ENCODE measurements around the gene CCL24. TPM values are rescaled to one million over a fixed set of nuclear protein-coding genes. Genes with fewer than 3 reads are reported as not detected.

Gene CCL24
- total RNA-seq, 1 donor from 2014 or later, result not detected

DNA sequence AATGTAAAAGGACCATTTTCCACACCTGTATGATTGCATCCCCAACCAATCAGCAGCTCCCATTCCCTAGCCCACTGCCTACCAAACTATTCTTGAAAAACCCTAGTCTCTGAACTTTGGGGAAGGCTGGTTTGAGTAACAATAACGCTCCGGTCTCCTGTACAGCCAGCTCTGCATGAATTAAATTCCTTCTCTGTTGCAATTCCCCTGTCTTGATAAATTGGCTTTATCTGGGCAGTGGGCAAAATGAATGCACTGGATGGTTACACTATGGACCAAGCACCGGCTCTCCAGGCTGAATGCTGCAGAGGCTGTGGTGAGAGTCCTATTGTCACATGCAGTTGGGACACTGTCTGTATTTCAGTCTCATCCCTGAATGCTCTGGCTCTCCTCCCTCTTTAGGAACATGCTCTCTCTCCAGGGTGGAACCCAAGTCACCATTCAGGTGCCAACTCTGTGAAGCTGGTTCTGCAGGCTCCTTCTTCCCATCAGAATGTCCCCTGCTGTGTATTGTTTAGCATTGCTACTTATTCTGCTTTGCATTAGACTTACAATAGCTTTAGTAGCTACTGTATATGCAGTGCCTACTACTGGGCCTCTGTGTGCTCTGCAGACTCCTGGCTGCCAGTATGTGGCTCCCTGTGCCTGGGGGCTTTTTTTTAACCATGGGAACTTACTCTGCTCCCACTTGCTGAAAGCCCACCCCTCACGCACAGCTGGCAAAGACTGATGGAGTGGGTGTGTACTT lies 6.9 kb downstream of the CCL24 start:
- Mint-ChIP-seq H3K4me3 (ENCODE audit: unreplicated experiment) (no peak overlapping the region), H3K9me3 (ENCODE audit: unreplicated experiment) (peaks cover 7% of the 10 kb centered on the region), H3K27ac (ENCODE audit: unreplicated experiment) (no peak overlapping the region), H3K27me3 (ENCODE audit: low read depth, unreplicated experiment) (peaks cover 4% of the 10 kb centered on the region), H3K4me1 (ENCODE audit: low read depth, unreplicated experiment) (no peaks in the 10 kb centered on the region), H3K36me3 (ENCODE audit: low read depth, unreplicated experiment) (no peaks in the 10 kb centered on the region)
- FAIRE-seq, result no peak
- no peak for DNase-seq (ENCODE audit: low read depth)
- Histone ChIP-seq H3K4me1 (ENCODE audit: insufficient read depth, low read length) (no peaks in the 10 kb centered on the region), H3K9ac (ENCODE audit: low read length) (no peak overlapping the region), H2AFZ (ENCODE audit: low read depth, low read length) (no peak overlapping the region), H3K36me3 (ENCODE audit: insufficient read depth, low read length) (no peaks in the 10 kb centered on the region), H3K79me2 (ENCODE audit: insufficient read depth, low read length) (no peaks in the 10 kb centered on the region), H4K20me1 (ENCODE audit: insufficient read depth, low read length) (no peaks in the 10 kb centered on the region), H3K9me3 (ENCODE audit: insufficient read depth, low read depth, low read length) (peaks cover 9% of the 10 kb centered on the region), H3K27me3 (ENCODE audit: insufficient read depth, low read length) (peaks cover 2% of the 10 kb centered on the region), H3K4me3 (ENCODE audit: insufficient read depth, low read depth, low read length) (no peak overlapping the region), H3K27ac (ENCODE audit: low read depth, low read length) (no peak overlapping the region), H3K4me2 (ENCODE audit: low read length) (no peak overlapping the region)
- no peak for TF ChIP-seq EZH2 (IDR thresholded peaks at IDR 0.05; ENCODE audit: insufficient read depth, low read length)
- TF ChIP-seq, protein P1, sequence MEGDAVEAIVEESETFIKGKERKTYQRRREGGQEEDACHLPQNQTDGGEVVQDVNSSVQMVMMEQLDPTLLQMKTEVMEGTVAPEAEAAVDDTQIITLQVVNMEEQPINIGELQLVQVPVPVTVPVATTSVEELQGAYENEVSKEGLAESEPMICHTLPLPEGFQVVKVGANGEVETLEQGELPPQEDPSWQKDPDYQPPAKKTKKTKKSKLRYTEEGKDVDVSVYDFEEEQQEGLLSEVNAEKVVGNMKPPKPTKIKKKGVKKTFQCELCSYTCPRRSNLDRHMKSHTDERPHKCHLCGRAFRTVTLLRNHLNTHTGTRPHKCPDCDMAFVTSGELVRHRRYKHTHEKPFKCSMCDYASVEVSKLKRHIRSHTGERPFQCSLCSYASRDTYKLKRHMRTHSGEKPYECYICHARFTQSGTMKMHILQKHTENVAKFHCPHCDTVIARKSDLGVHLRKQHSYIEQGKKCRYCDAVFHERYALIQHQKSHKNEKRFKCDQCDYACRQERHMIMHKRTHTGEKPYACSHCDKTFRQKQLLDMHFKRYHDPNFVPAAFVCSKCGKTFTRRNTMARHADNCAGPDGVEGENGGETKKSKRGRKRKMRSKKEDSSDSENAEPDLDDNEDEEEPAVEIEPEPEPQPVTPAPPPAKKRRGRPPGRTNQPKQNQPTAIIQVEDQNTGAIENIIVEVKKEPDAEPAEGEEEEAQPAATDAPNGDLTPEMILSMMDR (IDR thresholded peaks at IDR 0.05; ENCODE audit: insufficient read depth, low read depth, low read length), result no peak

DNA sequence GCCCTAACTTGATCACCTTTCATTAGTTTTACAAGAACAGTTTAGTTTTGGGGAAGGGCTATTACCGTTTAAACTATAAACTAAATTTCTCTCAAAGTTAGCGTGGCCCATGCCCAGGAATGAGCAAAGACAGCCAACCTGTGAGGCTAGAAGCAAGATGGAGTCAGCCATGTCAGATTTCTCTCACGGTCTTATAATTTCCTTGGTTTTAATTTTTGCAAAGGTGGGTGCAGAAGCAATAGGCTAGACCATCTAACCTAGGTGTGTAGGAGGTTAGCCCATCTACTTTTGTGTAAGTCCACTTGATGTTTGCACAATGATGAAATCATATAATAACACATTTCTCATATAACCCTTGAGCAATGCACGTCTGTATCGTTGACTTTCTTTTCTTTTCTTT lies 8.9 kb downstream of the CCL24 start:
- Histone ChIP-seq H3K27ac (ENCODE audit: low read depth, low read length) (no peak overlapping the region), H3K36me3 (ENCODE audit: insufficient read depth, low read length) (no peaks in the 10 kb centered on the region), H3K9ac (ENCODE audit: low read length) (no peak overlapping the region), H3K4me2 (ENCODE audit: low read length) (no peak overlapping the region), H3K27me3 (ENCODE audit: insufficient read depth, low read length) (peaks cover 2% of the 10 kb centered on the region), H3K4me3 (ENCODE audit: insufficient read depth, low read depth, low read length) (no peak overlapping the region), H3K79me2 (ENCODE audit: insufficient read depth, low read length) (no peaks in the 10 kb centered on the region), H2AFZ (ENCODE audit: low read depth, low read length) (no peak overlapping the region), H3K4me1 (ENCODE audit: insufficient read depth, low read length) (no peaks in the 10 kb centered on the region), H3K9me3 (ENCODE audit: insufficient read depth, low read depth, low read length) (peaks cover 9% of the 10 kb centered on the region), H4K20me1 (ENCODE audit: insufficient read depth, low read length) (no peaks in the 10 kb centered on the region)
- Mint-ChIP-seq H3K27me3 (ENCODE audit: low read depth, unreplicated experiment) (peaks cover 4% of the 10 kb centered on the region), H3K4me1 (ENCODE audit: low read depth, unreplicated experiment) (no peaks in the 10 kb centered on the region), H3K9me3 (ENCODE audit: unreplicated experiment) (peaks cover 7% of the 10 kb centered on the region), H3K36me3 (ENCODE audit: low read depth, unreplicated experiment) (no peaks in the 10 kb centered on the region), H3K27ac (ENCODE audit: unreplicated experiment) (no peak overlapping the region), H3K4me3 (ENCODE audit: unreplicated experiment) (no peak overlapping the region)
- DNase-seq (ENCODE audit: low read depth) (no peak), FAIRE-seq (no peak)
- no peak for TF ChIP-seq EZH2 (IDR thresholded peaks at IDR 0.05; ENCODE audit: insufficient read depth, low read length)
- TF ChIP-seq, protein P1 (IDR thresholded peaks at IDR 0.05; ENCODE audit: insufficient read depth, low read depth, low read length), result no peak

DNA sequence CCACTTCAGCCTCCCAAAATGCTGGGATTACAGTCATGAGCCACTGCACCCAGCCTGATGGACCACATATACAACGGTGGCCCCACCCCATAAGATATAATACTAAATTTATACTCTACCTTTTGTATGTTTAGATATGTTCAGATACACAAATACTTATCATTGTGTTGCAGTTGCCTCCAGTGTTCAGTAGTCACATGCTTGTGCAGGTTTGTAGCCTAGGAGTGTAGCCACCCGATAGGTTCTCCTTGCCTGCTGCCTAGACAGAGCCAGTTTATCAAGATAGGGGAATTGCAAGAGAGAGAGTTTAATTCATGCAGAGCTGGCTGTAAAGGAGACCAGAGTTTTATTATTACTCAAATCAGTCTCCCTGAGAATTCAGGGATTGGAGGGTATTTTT lies 9.6 kb downstream of the CCL24 start:
- Mint-ChIP-seq H3K4me3 (ENCODE audit: unreplicated experiment) (no peak overlapping the region), H3K27me3 (ENCODE audit: low read depth, unreplicated experiment) (peaks cover 4% of the 10 kb centered on the region), H3K36me3 (ENCODE audit: low read depth, unreplicated experiment) (no peaks in the 10 kb centered on the region), H3K9me3 (ENCODE audit: unreplicated experiment) (peaks cover 7% of the 10 kb centered on the region), H3K4me1 (ENCODE audit: low read depth, unreplicated experiment) (no peaks in the 10 kb centered on the region), H3K27ac (ENCODE audit: unreplicated experiment) (no peak overlapping the region)
- H3K27ac ChIP-seq (ENCODE audit: low read depth, low read length), result no peak overlapping the region
- no peaks in the 10 kb centered on the region for H4K20me1 ChIP-seq (ENCODE audit: insufficient read depth, low read length)
- no peaks in the 10 kb centered on the region for H3K36me3 ChIP-seq (ENCODE audit: insufficient read depth, low read length)
- no peak overlapping the region for H3K4me2 ChIP-seq (ENCODE audit: low read length)
- H3K9me3 ChIP-seq (ENCODE audit: insufficient read depth, low read depth, low read length), result peaks cover 9% of the 10 kb centered on the region
- FAIRE-seq (no peak), DNase-seq (ENCODE audit: low read depth) (no peak)
- H3K27me3 ChIP-seq (ENCODE audit: insufficient read depth, low read length), result peaks cover 2% of the 10 kb centered on the region
- H2AFZ ChIP-seq (ENCODE audit: low read depth, low read length), result no peak overlapping the region
- TF ChIP-seq, protein P1 (IDR thresholded peaks at IDR 0.05; ENCODE audit: insufficient read depth, low read depth, low read length), result no peak
- TF ChIP-seq EZH2 (IDR thresholded peaks at IDR 0.05; ENCODE audit: insufficient read depth, low read length), result no peak
- H3K4me1 ChIP-seq (ENCODE audit: insufficient read depth, low read length), result no peaks in the 10 kb centered on the region
- H3K4me3 ChIP-seq (ENCODE audit: insufficient read depth, low read depth, low read length), result no peak overlapping the region
- no peaks in the 10 kb centered on the region for H3K79me2 ChIP-seq (ENCODE audit: insufficient read depth, low read length)
- no peak overlapping the region for H3K9ac ChIP-seq (ENCODE audit: low read length)

Measured in astrocyte (in vitro differentiated cells and primary cell).